Left ventricle myocardium inferior (tissue), 1 donor: Measurements from ENCODE around the gene DST. TPM values are rescaled to one million over a fixed set of nuclear protein-coding genes. Genes with fewer than 3 reads are reported as not detected.

Experiments
- DNase-seq: peaks from one replicate; pipeline ENCODE4 v3.0.0-alpha.2; 2020
- H3K27ac ChIP-seq: fragments of 200-600 bp; replicated peaks from 2 replicates; pipeline ENCODE4 v1.8.0; 2021
- H3K27me3 ChIP-seq: fragments of 200-600 bp; 2 replicates; pipeline ENCODE4 v1.8.0; 2021; ENCODE audit warnings: low read depth
- H3K36me3 ChIP-seq: fragments of 200-600 bp; 2 replicates; pipeline ENCODE4 v1.8.0; 2021
- H3K4me1 ChIP-seq: fragments of 200-600 bp; 2 replicates; pipeline ENCODE4 v1.8.0; 2021
- H3K4me3 ChIP-seq: fragments of 200-600 bp; 2 replicates; pipeline ENCODE4 v1.8.0; 2021; ENCODE audit warnings: mild to moderate bottlenecking, moderate library complexity
- H3K9me3 ChIP-seq: fragments of 200-600 bp; replicated peaks from 2 replicates; pipeline ENCODE4 v1.8.0; 2021
- intact Hi-C: fragments of 100-400 bp; cut with micrococcal nuclease; formaldehyde crosslinking; loops from one replicate; pipeline ENCODE4 v1.11.0; 2022
- total RNA-seq: library from RNA; stranded (reverse); fragmentation: NEBNext Ultra II Directional; extraction: Animal tissue kit (Norgen Biotek cat#: 25700); gene quantifications from one replicate; pipeline ENCODE4 v1.2.1, GENCODE V29; 2021
- TF ChIP-seq, protein P1 (sequence below): fragments of 200-600 bp; IDR thresholded peaks from 2 replicates; pipeline ENCODE4 v1.8.0; 2021; ENCODE audit warnings: antibody characterized with exemption, mild to moderate bottlenecking, borderline replicate concordance
- donor health status: DM: no; HTN: yes; CAD: no; lungs with severe emphysema.

Gene DST
- total RNA-seq, 1 donor from 2014 or later = 331 TPM

DNA sequence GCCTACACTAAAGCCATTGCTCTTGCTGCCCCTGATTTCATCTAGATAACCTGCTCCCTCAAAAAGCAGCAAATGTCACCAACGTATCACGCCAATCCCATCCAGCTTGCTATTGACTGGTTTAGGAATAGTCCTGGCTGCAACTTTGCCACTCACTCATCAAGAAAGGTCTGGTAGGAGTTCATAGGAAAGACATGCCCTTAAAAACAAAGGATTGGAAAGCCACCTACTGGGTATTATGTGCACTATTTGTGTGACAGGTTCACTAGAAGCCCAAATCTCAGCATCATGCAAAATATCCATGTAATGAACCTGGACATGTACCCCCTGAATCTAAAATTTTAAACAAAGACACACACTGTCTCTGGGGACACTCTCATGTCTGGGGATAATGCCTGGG is 224.9 kb downstream of the DST start:
- intact Hi-C loops = no loop called here
- Histone ChIP-seq H3K27ac (no peak overlapping the region), H3K27me3 (no peaks in the 10 kb centered on the region), H3K9me3 (no peaks in the 10 kb centered on the region), H3K4me1 (no peaks in the 10 kb centered on the region), H3K4me3 (no peak overlapping the region), H3K36me3 (no peaks in the 10 kb centered on the region)
- no peak for DNase-seq
- TF ChIP-seq, protein P1, sequence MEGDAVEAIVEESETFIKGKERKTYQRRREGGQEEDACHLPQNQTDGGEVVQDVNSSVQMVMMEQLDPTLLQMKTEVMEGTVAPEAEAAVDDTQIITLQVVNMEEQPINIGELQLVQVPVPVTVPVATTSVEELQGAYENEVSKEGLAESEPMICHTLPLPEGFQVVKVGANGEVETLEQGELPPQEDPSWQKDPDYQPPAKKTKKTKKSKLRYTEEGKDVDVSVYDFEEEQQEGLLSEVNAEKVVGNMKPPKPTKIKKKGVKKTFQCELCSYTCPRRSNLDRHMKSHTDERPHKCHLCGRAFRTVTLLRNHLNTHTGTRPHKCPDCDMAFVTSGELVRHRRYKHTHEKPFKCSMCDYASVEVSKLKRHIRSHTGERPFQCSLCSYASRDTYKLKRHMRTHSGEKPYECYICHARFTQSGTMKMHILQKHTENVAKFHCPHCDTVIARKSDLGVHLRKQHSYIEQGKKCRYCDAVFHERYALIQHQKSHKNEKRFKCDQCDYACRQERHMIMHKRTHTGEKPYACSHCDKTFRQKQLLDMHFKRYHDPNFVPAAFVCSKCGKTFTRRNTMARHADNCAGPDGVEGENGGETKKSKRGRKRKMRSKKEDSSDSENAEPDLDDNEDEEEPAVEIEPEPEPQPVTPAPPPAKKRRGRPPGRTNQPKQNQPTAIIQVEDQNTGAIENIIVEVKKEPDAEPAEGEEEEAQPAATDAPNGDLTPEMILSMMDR = no peak

DNA sequence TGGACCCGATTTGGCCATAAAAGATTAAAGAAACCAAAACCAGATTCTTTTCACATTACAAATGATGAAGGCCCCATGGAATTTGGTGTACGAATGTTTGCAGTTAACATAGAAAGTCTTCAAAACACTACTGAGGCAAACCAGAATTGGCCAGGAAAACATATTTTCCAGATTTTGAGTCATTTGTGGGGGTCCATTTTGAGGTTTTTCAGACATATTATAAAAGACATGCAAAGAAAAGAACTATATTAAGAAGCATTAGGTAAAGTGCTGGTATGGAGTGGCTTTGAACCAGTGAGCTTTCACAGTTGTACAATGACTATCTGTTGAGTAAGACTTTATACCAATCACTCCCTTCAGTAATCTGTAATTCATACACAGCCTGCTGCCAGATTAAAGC is 226.4 kb downstream of the DST start:
- H3K36me3 ChIP-seq = no peaks in the 10 kb centered on the region
- no peak overlapping the region for H3K4me3 ChIP-seq
- TF ChIP-seq, protein P1 = no peak
- H3K27ac ChIP-seq = no peak overlapping the region
- intact Hi-C loops = no loop called here
- no peaks in the 10 kb centered on the region for H3K9me3 ChIP-seq
- no peak for DNase-seq
- H3K4me1 ChIP-seq = no peaks in the 10 kb centered on the region
- no peaks in the 10 kb centered on the region for H3K27me3 ChIP-seq

DNA sequence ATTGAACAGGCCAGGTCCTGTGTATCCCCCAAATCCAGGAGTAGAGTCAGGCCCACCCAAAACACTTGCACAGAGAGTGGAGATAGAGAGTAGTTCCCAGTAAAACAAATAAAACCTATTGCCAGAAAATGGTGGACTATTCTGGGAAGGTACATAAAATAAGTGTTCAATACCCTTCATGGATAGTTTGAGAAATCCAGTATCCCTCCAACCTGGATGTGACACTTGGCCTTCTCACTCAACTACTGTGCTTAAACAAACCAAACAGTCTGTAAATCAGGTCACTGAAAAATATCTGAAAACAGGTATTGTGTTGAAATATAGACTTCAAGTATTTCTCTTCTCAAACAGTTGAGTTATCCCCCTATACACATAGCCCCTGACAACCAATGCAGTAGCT is 233.7 kb downstream of the DST start:
- Histone ChIP-seq H3K4me3 (no peak overlapping the region), H3K36me3 (no peaks in the 10 kb centered on the region), H3K4me1 (peaks cover 7% of the 10 kb centered on the region), H3K27ac (no peak overlapping the region), H3K9me3 (no peaks in the 10 kb centered on the region), H3K27me3 (no peaks in the 10 kb centered on the region)
- TF ChIP-seq, protein P1 = no peak
- no peak for DNase-seq
- intact Hi-C loops = no loop called here
